ENCODE data around the gene TENM4.

GRCh38 chr11:79374727-79375126 is 66.1 kb downstream of the TENM4 start:
- TF ChIP-seq, protein P1, sequence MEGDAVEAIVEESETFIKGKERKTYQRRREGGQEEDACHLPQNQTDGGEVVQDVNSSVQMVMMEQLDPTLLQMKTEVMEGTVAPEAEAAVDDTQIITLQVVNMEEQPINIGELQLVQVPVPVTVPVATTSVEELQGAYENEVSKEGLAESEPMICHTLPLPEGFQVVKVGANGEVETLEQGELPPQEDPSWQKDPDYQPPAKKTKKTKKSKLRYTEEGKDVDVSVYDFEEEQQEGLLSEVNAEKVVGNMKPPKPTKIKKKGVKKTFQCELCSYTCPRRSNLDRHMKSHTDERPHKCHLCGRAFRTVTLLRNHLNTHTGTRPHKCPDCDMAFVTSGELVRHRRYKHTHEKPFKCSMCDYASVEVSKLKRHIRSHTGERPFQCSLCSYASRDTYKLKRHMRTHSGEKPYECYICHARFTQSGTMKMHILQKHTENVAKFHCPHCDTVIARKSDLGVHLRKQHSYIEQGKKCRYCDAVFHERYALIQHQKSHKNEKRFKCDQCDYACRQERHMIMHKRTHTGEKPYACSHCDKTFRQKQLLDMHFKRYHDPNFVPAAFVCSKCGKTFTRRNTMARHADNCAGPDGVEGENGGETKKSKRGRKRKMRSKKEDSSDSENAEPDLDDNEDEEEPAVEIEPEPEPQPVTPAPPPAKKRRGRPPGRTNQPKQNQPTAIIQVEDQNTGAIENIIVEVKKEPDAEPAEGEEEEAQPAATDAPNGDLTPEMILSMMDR (IDR thresholded peaks at IDR 0.05 in 4 of 5, conservative IDR thresholded peaks at IDR 0.05 in 1 of 5) = no peak
- TF ChIP-seq POLR2A (IDR thresholded peaks at IDR 0.05) = no peak

Measured in gastrocnemius medialis (tissue), 4 donors.